BJ (cell line): Measurements from ENCODE around the gene ELAPOR2. TPM values are rescaled to one million over a fixed set of nuclear protein-coding genes. Genes with fewer than 3 reads are reported as not detected.
"Not testable (repeated sequence)": the region's sequence is repeated elsewhere in the genome, so short reads cannot be mapped to it uniquely, and the experiment has no call there.

ENCODE experiments used
- CTCF ChIA-PET: fragments of 350-600 bp; formaldehyde crosslinking; extraction: SDS; loops from one replicate; lab custom pipeline; 2021; ENCODE audit warnings: antibody characterized with exemption, inconsistent platforms; lab: Yijun Ruan, JAX
- POLR2A ChIA-PET: fragments of 300-600 bp; sonication (Branson Sonifier 250); formaldehyde crosslinking; extraction: SDS; loops from one replicate; lab custom pipeline; 2021; ENCODE audit warnings: antibody characterized with exemption; lab: Charles Lee
- DNase-seq: peaks from one replicate; pipeline ENCODE4 v3.0.0-alpha.2; 2011; ENCODE audit warnings: low read depth
- H3K27me3 ChIP-seq: 2 replicates; pipeline ENCODE4 v1.6.0; 2011; ENCODE audit warnings: low read length; ENCODE audit not compliant: control insufficient read depth, insufficient read depth
- H3K36me3 ChIP-seq: 2 replicates; pipeline ENCODE4 v1.5.1; 2011; ENCODE audit warnings: low read length; ENCODE audit not compliant: control insufficient read depth, insufficient read depth
- H3K4me3 ChIP-seq: 2 replicates; pipeline ENCODE4 v1.5.1; 2011; ENCODE audit warnings: low read depth, mild to moderate bottlenecking, control low read depth, low read length
- CTCF ChIP-seq: IDR thresholded peaks from 2 replicates; pipeline ENCODE4 v1.5.1; 2011; ENCODE audit warnings: low read depth, mild to moderate bottlenecking, control low read depth, inconsistent platforms, low read length, moderate library complexity; ENCODE audit not compliant: insufficient read depth
- polyA plus RNA-seq: library from polyadenylated mRNA; depleted of rRNA; stranded (reverse); fragments of >200 nt; gene quantifications from 2 replicates; pipeline ENCODE4 v1.2.3, GENCODE V29; 2011

Gene ELAPOR2
- polyA plus RNA-seq, 1 experiment: 1.4 TPM

DNA sequence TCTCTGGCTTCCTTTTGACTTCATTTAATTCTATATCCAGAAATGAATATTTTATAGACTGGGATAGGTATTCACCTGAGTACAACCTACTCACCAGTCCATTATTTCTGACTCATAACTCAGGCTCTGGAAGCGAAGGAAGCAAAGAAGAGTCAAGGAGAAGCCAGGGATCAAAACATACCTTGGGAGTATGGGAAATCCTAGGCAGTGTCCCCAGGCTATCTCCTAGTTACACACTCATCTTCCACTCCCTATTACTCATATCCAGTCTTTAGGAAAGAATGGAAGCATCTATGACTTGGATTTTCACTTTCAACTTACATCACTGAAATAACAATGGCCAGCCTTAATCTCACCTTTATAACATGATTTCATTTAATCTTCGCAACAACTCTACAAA lies 40.9 kb upstream of the ELAPOR2 start:
- CTCF ChIA-PET: no interaction called here
- TF ChIP-seq CTCF: no peak
- Histone ChIP-seq H3K4me3 (no peak overlapping the region), H3K27me3 (no peaks in the 10 kb centered on the region), H3K36me3 (no peaks in the 10 kb centered on the region)
- POLR2A ChIA-PET: no interaction called here
- DNase-seq: no peak

DNA sequence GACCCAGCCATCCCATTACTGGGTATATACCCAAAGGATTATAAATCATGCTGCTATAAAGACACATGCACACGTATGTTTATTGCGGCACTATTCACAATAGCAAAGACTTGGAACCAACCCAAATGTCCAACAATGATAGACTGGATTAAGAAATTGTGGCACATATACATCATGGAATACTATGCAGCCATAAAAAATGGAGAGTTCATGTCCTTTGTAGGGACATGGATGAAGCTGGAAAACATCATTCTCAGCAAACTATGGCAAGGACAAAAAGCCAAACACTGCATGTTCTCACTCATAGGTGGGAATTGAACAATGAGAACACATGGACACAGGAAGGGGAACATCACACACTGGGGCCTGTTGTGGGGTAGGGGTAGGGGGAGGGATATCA lies 37.9 kb upstream of the ELAPOR2 start:
- H3K36me3 ChIP-seq, CTCF ChIA-PET, DNase-seq, H3K27me3 ChIP-seq, POLR2A ChIA-PET, H3K4me3 ChIP-seq: not testable (repeated sequence)

- no peak overlapping the region for H3K4me3 ChIP-seq
- ChIA-PET CTCF (no interaction called here), POLR2A (no interaction called here)
- H3K27me3 ChIP-seq: no peaks in the 10 kb centered on the region
- no peak for TF ChIP-seq CTCF
- H3K36me3 ChIP-seq: no peaks in the 10 kb centered on the region
- no peak for DNase-seq
Observed at GRCh38 chr7:87094322-87094721, 34.9 kb upstream of the ELAPOR2 start.

- CTCF ChIA-PET: no interaction called here
Observed at GRCh38 chr7:87092568-87093091, 33.2 kb upstream of the ELAPOR2 start.

DNA sequence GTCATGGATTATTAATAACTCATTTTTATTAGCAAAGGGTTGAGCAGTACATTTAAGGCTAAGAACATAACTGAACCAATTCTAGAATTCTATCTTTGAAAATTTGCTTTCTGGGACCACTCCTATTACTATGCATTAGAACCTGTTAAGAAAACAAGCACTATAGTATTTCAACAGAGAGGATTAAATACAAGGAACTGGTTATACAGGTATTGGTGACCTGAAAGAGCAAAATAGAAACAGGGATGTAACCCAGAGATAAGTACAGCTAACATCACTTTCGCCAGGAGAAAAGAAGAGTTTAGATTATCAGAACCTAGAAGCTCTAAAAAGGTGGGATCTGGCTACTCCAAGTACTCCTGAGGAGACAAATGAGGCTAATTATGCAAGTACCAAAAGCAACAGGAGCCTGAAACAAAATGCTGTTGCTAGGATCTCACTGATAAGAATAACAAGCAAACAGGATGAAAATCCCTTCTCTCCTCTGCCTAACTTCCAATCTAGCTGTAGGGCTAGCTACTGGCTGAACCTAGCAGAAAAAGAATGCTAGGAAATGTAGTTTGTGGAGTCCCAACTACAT lies 32.1 kb upstream of the ELAPOR2 start:
- ChIA-PET CTCF (no interaction called here), POLR2A (no interaction called here)
- DNase-seq: no peak
- no peaks in the 10 kb centered on the region for H3K36me3 ChIP-seq
- no peak for TF ChIP-seq CTCF
- no peak overlapping the region for H3K4me3 ChIP-seq
- H3K27me3 ChIP-seq: no peaks in the 10 kb centered on the region

More at GRCh38 chr7:87092568-87093091, 33.2 kb upstream of the ELAPOR2 start:
- no peaks in the 10 kb centered on the region for H3K36me3 ChIP-seq
- H3K27me3 ChIP-seq: no peaks in the 10 kb centered on the region
- no peak for TF ChIP-seq CTCF
- POLR2A ChIA-PET: no interaction called here
- no peak overlapping the region for H3K4me3 ChIP-seq
- DNase-seq: no peak

GRCh38 chr7:87083865-87084519 lies 24.5 kb upstream of the ELAPOR2 start:
- no peak for DNase-seq
- H3K27me3 ChIP-seq: no peaks in the 10 kb centered on the region
- H3K36me3 ChIP-seq: no peaks in the 10 kb centered on the region
- CTCF ChIA-PET: no interaction called here
- H3K4me3 ChIP-seq: no peak overlapping the region
- POLR2A ChIA-PET: no interaction called here
- TF ChIP-seq CTCF: no peak
